PC-3 (cell line): Measurements from ENCODE around the gene LMX1A. TPM values are rescaled to one million over a fixed set of nuclear protein-coding genes. Genes with fewer than 3 reads are reported as not detected.

ENCODE experiments used
- ATAC-seq: fragments of 200-7000 bp; cut with Tn5 transposase; 2 replicates; pipeline ENCODE4 v1.9.1; 2020; ENCODE audit warnings: mild to moderate bottlenecking, moderate library complexity
- Bru-seq: library from RNA; stranded (reverse); fragments of 400-500 nt; gene quantifications from one replicate; lab custom pipeline; 2021; lab: Mats Ljungman, UMichigan
- BruChase-seq, 2 experiments: library from RNA; stranded (reverse); fragments of 400-500 nt; gene quantifications; one replicate each; lab custom pipeline; 2021; lab: Mats Ljungman, UMichigan
- BruUV-seq: library from RNA; stranded (reverse); fragments of 400-500 nt; replicated peaks from 2 replicates; lab custom pipeline; 2021; lab: Mats Ljungman, UMichigan
- CTCF ChIA-PET: fragments of 300-600 bp; sonication (Branson Sonifier 250); formaldehyde crosslinking; loops from one replicate; lab custom pipeline; 2022; ENCODE audit warnings: antibody characterized with exemption; lab: Charles Lee
- POLR2A ChIA-PET: fragments of 300-600 bp; sonication (Branson Sonifier 250); formaldehyde crosslinking; loops from one replicate; lab custom pipeline; 2022; ENCODE audit warnings: antibody characterized with exemption; ENCODE audit not compliant: unreplicated experiment; lab: Charles Lee
- DNase-seq: peaks from one replicate; pipeline ENCODE4 v3.0.0-alpha.2; 2015
- H2AFZ ChIP-seq: fragments of 300-600 bp; sonication (generic); 2 replicates; pipeline ENCODE4 v1.6.0; 2016; ENCODE audit warnings: antibody characterized with exemption, low read length
- H3F3A ChIP-seq: fragments of 300-600 bp; sonication (generic); one replicate; pipeline ENCODE4 v1.6.0; 2017; ENCODE audit warnings: antibody characterized with exemption, low read length, control low read depth, mild to moderate bottlenecking; ENCODE audit not compliant: unreplicated experiment
- H3K27ac ChIP-seq: fragments of 300-600 bp; sonication (generic); 2 replicates; pipeline ENCODE4 v1.5.1; 2016; ENCODE audit warnings: mild to moderate bottlenecking, low read length
- H3K27me3 ChIP-seq: fragments of 300-600 bp; sonication (generic); 2 replicates; pipeline ENCODE4 v1.6.1; 2016; ENCODE audit warnings: low read length, mixed read lengths
- H3K36me3 ChIP-seq: fragments of 300-600 bp; sonication (generic); 2 replicates; pipeline ENCODE4 v1.6.1; 2016; ENCODE audit warnings: low read depth, mixed run types, low read length, mixed read lengths
- H3K4me1 ChIP-seq: fragments of 300-600 bp; sonication (generic); 2 replicates; pipeline ENCODE4 v1.5.1; 2016; ENCODE audit warnings: low read length; ENCODE audit not compliant: insufficient read depth
- H3K4me2 ChIP-seq: fragments of 300-600 bp; sonication (generic); 2 replicates; pipeline ENCODE4 v1.6.0; 2016; ENCODE audit warnings: low read length
- H3K4me3 ChIP-seq: fragments of 300-600 bp; sonication (generic); 2 replicates; pipeline ENCODE4 v1.5.1; 2016; ENCODE audit warnings: mild to moderate bottlenecking, low read length, mixed read lengths
- H3K79me2 ChIP-seq: fragments of 300-600 bp; sonication (generic); 2 replicates; pipeline ENCODE4 v1.6.1; 2017; ENCODE audit warnings: low read length, mixed read lengths
- H3K9ac ChIP-seq: fragments of 300-600 bp; sonication (generic); 2 replicates; pipeline ENCODE4 v1.6.0; 2016; ENCODE audit warnings: mild to moderate bottlenecking, low read length
- H3K9me2 ChIP-seq: fragments of 300-600 bp; sonication (generic); replicated peaks from 2 replicates; pipeline ENCODE4 v1.6.1; 2016; ENCODE audit warnings: mixed run types, low read length, mixed read lengths
- H3K9me3 ChIP-seq: fragments of 300-600 bp; sonication (generic); 2 replicates; pipeline ENCODE4 v1.6.1; 2016; ENCODE audit warnings: low read length, mixed read lengths
- H4K20me1 ChIP-seq: fragments of 300-600 bp; sonication (generic); 2 replicates; pipeline ENCODE4 v1.6.1; 2016; ENCODE audit warnings: low read length, mixed read lengths
- EZH2 ChIP-seq: fragments of 300-600 bp; sonication (generic); IDR thresholded peaks from one replicate; pipeline ENCODE4 v1.6.1; 2017; ENCODE audit warnings: antibody characterized with exemption, mild to moderate bottlenecking, low read length; ENCODE audit not compliant: unreplicated experiment
- EZH2phosphoT487 ChIP-seq: fragments of 300-600 bp; sonication (generic); IDR thresholded peaks from 2 replicates; pipeline ENCODE4 v1.6.1; 2018; ENCODE audit warnings: mild to moderate bottlenecking, antibody characterized with exemption, low read length, borderline replicate concordance
- intact Hi-C: fragments of 100-400 bp; cut with micrococcal nuclease; formaldehyde crosslinking; loops from 2 replicates; pipeline ENCODE4 v1.9.0; 2023
- long read RNA-seq: library from polyadenylated mRNA; unstranded; transcript quantifications from one replicate; pipeline ENCODE4 v2.0.0, GENCODE V29; 2021; ENCODE audit not compliant: unreplicated experiment
- total RNA-seq: library from RNA; depleted of rRNA; stranded (reverse); fragments of >200 nt; gene quantifications from 2 replicates; pipeline ENCODE4 v1.2.3, GENCODE V29; 2014; rRNA removed
- TF ChIP-seq, protein P1 (sequence below): fragments of 300-600 bp; sonication (generic); conservative IDR thresholded peaks from 2 replicates; pipeline ENCODE4 v1.5.1; 2017; ENCODE audit warnings: antibody characterized with exemption, low read depth, mild to moderate bottlenecking, low read length

Gene LMX1A
- not detected in 2 replicates for total RNA-seq
- percentile 5 among the genes with signal in this experiment for Bru-seq, nascent RNA
- BruChase-seq, experiment 1, labeled RNA remaining after a 6-hour chase, result percentile 0 among the genes with signal in this experiment
- BruChase-seq, experiment 2, labeled RNA remaining after a 2-hour chase, result percentile 1 among the genes with signal in this experiment
- long read RNA-seq, result 0 reads

DNA sequence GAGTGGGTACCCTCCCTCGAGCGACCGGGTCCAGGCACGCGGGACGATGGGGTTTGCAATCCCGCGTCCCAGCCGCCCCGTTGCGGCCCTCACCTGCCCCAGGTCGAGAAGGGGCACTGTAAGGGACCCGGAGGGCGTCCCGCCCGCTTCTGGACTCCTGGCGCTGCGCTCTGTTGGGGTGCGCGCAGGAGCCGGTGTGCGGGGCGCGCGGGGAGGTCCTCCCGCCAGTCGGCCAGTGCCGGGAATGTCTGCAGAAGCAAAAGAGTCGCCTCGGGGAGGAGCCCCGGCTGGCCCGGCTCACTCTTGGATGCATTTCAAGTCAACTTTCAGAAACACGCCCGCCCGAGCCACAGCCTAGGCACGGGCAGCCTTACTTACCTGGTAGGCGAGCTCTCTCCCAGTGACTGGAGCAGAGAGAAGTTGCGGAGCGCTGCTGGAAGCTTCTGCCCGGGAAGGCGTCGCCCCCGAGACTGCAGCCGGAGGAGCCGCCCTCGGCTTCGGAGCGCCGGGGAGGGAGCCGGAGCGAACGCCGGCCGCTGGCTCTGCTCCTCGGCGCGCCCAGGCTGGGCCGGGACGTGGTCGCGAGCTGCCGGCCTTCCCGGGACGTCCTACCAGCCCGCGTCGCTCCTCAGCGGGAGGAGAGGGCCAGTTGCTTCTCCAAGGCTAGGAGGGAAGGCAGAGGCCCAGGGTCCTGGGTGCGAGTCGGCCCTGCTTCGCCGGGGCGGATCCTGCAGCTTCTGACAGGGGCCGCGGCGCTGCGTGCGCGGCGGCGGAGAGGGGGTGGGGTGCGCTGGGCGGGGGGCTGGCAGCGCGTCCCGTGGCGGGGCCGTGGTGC lies at the start of gene LMX1A:
TSS of gene LMX1A (minus strand) at position 739 of the 835 bp plus-strand sequence. CDS start 1,156 bp downstream, outside the sequence.
- Histone ChIP-seq H3K27ac (no peak within 1 kb of the TSS), H3K27me3 (peaks cover 58% of the 10 kb centered on the region), H3F3A (no peaks in the 10 kb centered on the region), H3K79me2 (no peaks in the 10 kb centered on the region), H2AFZ (0 out of 2 replicates have a peak within 1 kb of the TSS, but pooled peaks have one; percentile 14), H3K4me2 (peak within 1 kb of the TSS; percentile 6; the same call in 1 of the 2 replicates), H3K9me2 (no peaks in the 10 kb centered on the region), H3K4me3 (peak within 1 kb of the TSS; percentile 4; the same call in 1 of the 2 replicates), H3K36me3 (no peaks in the 10 kb centered on the region), H4K20me1 (no peaks in the 10 kb centered on the region), H3K9ac (no peak within 1 kb of the TSS), H3K9me3 (no peaks in the 10 kb centered on the region), H3K4me1 (no peaks in the 10 kb centered on the region)
- POLR2A ChIA-PET, result interaction anchor here (0.6 kb wide), 1 partner anchor 58 kb away, joined by 16 read pairs; no protein-coding TSS in a partner anchor
- intact Hi-C loops, result no loop called here
- TF ChIP-seq EZH2phosphoT487 (peak; percentile 25; the same call in 1 of the 2 replicates), EZH2 (peak; percentile 81)
- TF ChIP-seq, protein P1, sequence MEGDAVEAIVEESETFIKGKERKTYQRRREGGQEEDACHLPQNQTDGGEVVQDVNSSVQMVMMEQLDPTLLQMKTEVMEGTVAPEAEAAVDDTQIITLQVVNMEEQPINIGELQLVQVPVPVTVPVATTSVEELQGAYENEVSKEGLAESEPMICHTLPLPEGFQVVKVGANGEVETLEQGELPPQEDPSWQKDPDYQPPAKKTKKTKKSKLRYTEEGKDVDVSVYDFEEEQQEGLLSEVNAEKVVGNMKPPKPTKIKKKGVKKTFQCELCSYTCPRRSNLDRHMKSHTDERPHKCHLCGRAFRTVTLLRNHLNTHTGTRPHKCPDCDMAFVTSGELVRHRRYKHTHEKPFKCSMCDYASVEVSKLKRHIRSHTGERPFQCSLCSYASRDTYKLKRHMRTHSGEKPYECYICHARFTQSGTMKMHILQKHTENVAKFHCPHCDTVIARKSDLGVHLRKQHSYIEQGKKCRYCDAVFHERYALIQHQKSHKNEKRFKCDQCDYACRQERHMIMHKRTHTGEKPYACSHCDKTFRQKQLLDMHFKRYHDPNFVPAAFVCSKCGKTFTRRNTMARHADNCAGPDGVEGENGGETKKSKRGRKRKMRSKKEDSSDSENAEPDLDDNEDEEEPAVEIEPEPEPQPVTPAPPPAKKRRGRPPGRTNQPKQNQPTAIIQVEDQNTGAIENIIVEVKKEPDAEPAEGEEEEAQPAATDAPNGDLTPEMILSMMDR, result no peak
- DNase-seq, result no peak
- CTCF ChIA-PET, result no interaction called here
- ATAC-seq, result peak; percentile 27
- BruUV-seq, result no TSS peak

DNA sequence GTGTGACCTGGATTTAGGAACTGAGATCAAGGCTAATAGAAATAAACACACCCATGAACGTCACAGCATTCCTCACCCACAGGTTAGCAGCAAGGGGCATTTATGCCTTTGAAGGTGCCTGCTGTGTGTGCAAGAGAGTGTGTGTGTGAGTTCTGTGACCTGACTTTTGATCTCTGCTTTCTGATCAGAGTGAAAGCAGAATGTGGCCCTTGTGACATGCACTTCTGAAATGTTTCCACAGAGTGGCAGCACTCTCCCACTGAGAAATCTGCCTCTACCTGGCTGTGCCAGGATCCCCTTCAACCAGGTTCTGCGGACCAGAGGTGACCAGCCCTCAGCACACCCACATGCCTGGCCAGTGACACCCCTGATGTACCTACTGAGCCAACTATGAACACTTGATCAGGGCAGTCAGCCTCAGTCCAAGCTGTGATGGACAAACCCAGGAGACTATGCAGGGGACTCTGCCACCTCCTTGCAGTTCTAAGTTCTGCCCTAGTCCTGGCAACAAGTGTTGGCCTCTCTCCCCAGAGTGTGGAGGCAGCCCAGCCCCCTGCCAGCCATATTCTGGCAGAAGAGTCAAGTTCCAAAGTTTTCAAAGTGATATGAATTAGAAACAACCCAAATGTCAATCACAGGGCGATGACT lies 47.4 kb upstream of the LMX1A start:
- no peak overlapping the region for H2AFZ ChIP-seq
- intact Hi-C loops, result loop anchor here (1.0 kb wide), 1 partner anchor 189 kb away; no protein-coding TSS in a partner anchor
- ATAC-seq (peak; percentile 89), DNase-seq (peak; percentile 68)
- ChIA-PET POLR2A (no interaction called here), CTCF (no interaction called here)
- no peak overlapping the region for H3K9ac ChIP-seq
- no peak overlapping the region for H3K4me3 ChIP-seq
- no peaks in the 10 kb centered on the region for H3K79me2 ChIP-seq
- H3K27me3 ChIP-seq, result no peaks in the 10 kb centered on the region
- no peak overlapping the region for H3K4me2 ChIP-seq
- no peaks in the 10 kb centered on the region for H3K9me3 ChIP-seq
- BruUV-seq, result no TSS peak
- H3K4me1 ChIP-seq, result no peaks in the 10 kb centered on the region
- H4K20me1 ChIP-seq, result no peaks in the 10 kb centered on the region
- TF ChIP-seq EZH2phosphoT487 (no peak), EZH2 (no peak)
- TF ChIP-seq, protein P1, result peak; percentile 87
- H3K27ac ChIP-seq, result no peak overlapping the region
- H3F3A ChIP-seq, result no peaks in the 10 kb centered on the region
- no peaks in the 10 kb centered on the region for H3K9me2 ChIP-seq
- H3K36me3 ChIP-seq, result no peaks in the 10 kb centered on the region
